HepG2 (cell line): ENCODE measurements around the gene NTN4. TPM values are rescaled to one million over a fixed set of nuclear protein-coding genes. Genes with fewer than 3 reads are reported as not detected.
A peak's percentile ranks its signal among the peaks of the same experiment; 100 is the strongest.

Experiments used
- ATAC-seq: fragments of 200-7000 bp; cut with Tn5 transposase; 3 replicates; pipeline ENCODE4 v1.9.1; 2020; ENCODE audit warnings: mild to moderate bottlenecking, moderate library complexity
- BruUV-seq: library from RNA; stranded (reverse); fragments of 400-500 nt; replicated peaks from 2 replicates; lab custom pipeline; 2021; lab: Mats Ljungman, UMichigan
- CTCF ChIA-PET: fragments of 300-600 bp; formaldehyde crosslinking; extraction: SDS; loops from one replicate; lab custom pipeline; 2021; ENCODE audit warnings: low total read pairs, inconsistent platforms, low intra/inter-chr PET ratio; lab: Yijun Ruan, JAX
- POLR2A ChIA-PET: fragments of 350-600 bp; sonication (Branson Sonifier 250); formaldehyde crosslinking; loops from one replicate; lab custom pipeline; 2020; ENCODE audit warnings: antibody characterized with exemption, inconsistent platforms; lab: Yijun Ruan, JAX
- DNase-seq: peaks from one replicate; pipeline ENCODE4 v3.0.0-alpha.2; 2015; ENCODE audit warnings: low spot score
- FAIRE-seq: peaks from 3 replicates; lab custom pipeline; 2011; peaks lifted over from hg19 to GRCh38; lab: Jason Lieb, UNC
- H2AFZ ChIP-seq: one replicate; pipeline ENCODE4 v1.6.1; 2011; ENCODE audit warnings: low read length, inconsistent platforms
- H3K27ac ChIP-seq: fragments of 300-600 bp; 3 replicates; pipeline ENCODE4 v1.8.0; 2011; ENCODE audit warnings: mixed run types, mild to moderate bottlenecking, mixed read lengths, low read length, inconsistent platforms; ENCODE audit not compliant: insufficient read depth; ENCODE audit errors: extremely low read length
- H3K27me3 ChIP-seq, 2 experiments: fragments of 200-600 bp in 1 of 2; 2 replicates in 1 of 2; 3 replicates in 1 of 2; pipeline versions ENCODE4 v1.6.0 to v1.8.0; 2011; ENCODE audit warnings: low read length in 2 of 2, mild to moderate bottlenecking in 2 of 2, moderate library complexity in 2 of 2, inconsistent platforms in 1 of 2; ENCODE audit not compliant: insufficient read depth in 2 of 2, control insufficient read depth in 1 of 2
- H3K36me3 ChIP-seq, 2 experiments: fragments of 200-600 bp in 1 of 2; replicated peaks in 1 of 2; 2 replicates in 1 of 2; 3 replicates in 1 of 2; pipeline versions ENCODE4 v1.5.1 to v1.8.0; 2011; ENCODE audit warnings: low read length in 2 of 2, inconsistent platforms in 1 of 2; ENCODE audit not compliant: insufficient read depth in 2 of 2, control insufficient read depth in 1 of 2
- H3K4me1 ChIP-seq: 2 replicates; pipeline ENCODE4 v1.5.1; 2012; ENCODE audit warnings: low read length, inconsistent platforms; ENCODE audit not compliant: insufficient read depth
- H3K4me2 ChIP-seq: 2 replicates; pipeline ENCODE4 v1.6.0; 2011; ENCODE audit warnings: low read depth, low read length, inconsistent platforms
- H3K4me3 ChIP-seq, 3 experiments: fragments of 200-600 bp in 1 of 3; sonication (generic), shearing (Covaris generic) in 1 of 3; replicated peaks in 1 of 3; 2 replicates each; pipeline ENCODE4 v1.5.1; 2011 to 2016; ENCODE audit warnings: low read length in 3 of 3, inconsistent platforms in 2 of 3, low read depth in 2 of 3, mild to moderate bottlenecking in 2 of 3, control low read depth in 1 of 3, mixed read lengths in 1 of 3; ENCODE audit not compliant: insufficient read depth in 1 of 3
- H3K79me2 ChIP-seq: one replicate; pipeline ENCODE4 v1.6.1; 2011; ENCODE audit warnings: low read length, inconsistent platforms; ENCODE audit not compliant: insufficient read depth
- H3K9ac ChIP-seq: 2 replicates; pipeline ENCODE4 v1.6.0; 2011; ENCODE audit warnings: mild to moderate bottlenecking, low read depth, low read length, inconsistent platforms; ENCODE audit not compliant: insufficient read depth
- H3K9me3 ChIP-seq: 2 replicates; pipeline ENCODE4 v1.5.1; 2012; ENCODE audit warnings: mild to moderate bottlenecking, low read length
- H4K20me1 ChIP-seq: 2 replicates; pipeline ENCODE4 v1.6.0; 2011; ENCODE audit warnings: inconsistent platforms, mild to moderate bottlenecking, low read length, moderate library complexity; ENCODE audit not compliant: insufficient read depth
- BRD4 ChIP-seq: sonication (generic); formaldehyde crosslinking; IDR thresholded peaks from 2 replicates; pipeline ENCODE4 v1.4.0; 2020; ENCODE audit warnings: missing genetic modification reagents
- EEA1 ChIP-seq: sonication (generic); formaldehyde crosslinking; IDR thresholded peaks from 2 replicates; pipeline ENCODE4 v1.5.1; 2020; ENCODE audit warnings: mild to moderate bottlenecking, missing genetic modification reagents, borderline replicate concordance
- ETV5 ChIP-seq: IDR thresholded peaks from 2 replicates; pipeline ENCODE4 v1.6.1; 2018; ENCODE audit warnings: missing biosample characterization, missing genetic modification reagents, inconsistent platforms, borderline replicate concordance
- HMG20A ChIP-seq: IDR thresholded peaks from 2 replicates; pipeline ENCODE4 v1.6.1; 2016; ENCODE audit warnings: borderline replicate concordance
- ISX ChIP-seq: sonication (generic); formaldehyde crosslinking; conservative IDR thresholded peaks from 2 replicates; pipeline ENCODE4 v1.5.0; 2020; ENCODE audit warnings: missing genetic modification reagents
- NFE2 ChIP-seq: sonication (generic); formaldehyde crosslinking; IDR thresholded peaks from 2 replicates; pipeline ENCODE4 v1.4.0; 2020; ENCODE audit warnings: missing genetic modification reagents
- REL ChIP-seq: sonication (generic); formaldehyde crosslinking; conservative IDR thresholded peaks from 2 replicates; pipeline ENCODE4 v1.8.0; 2022; ENCODE audit warnings: mild to moderate bottlenecking, missing genetic modification reagents, moderate library complexity
- SMC3 ChIP-seq: IDR thresholded peaks from 2 replicates; pipeline ENCODE4 v1.6.1; 2011; ENCODE audit warnings: low read length, improper control_type of control experiment
- SOX5 ChIP-seq: IDR thresholded peaks from 2 replicates; pipeline ENCODE4 v1.6.1; 2016; ENCODE audit warnings: borderline replicate concordance
- SP2 ChIP-seq: sonication (generic); formaldehyde crosslinking; IDR thresholded peaks from 2 replicates; pipeline ENCODE4 v1.5.1; 2020; ENCODE audit warnings: mild to moderate bottlenecking, missing genetic modification reagents
- TBP ChIP-seq: sonication (generic); formaldehyde crosslinking; IDR thresholded peaks from 2 replicates; pipeline ENCODE4 v1.5.0; 2020; ENCODE audit warnings: missing genetic modification reagents
- ZBTB43 ChIP-seq: sonication (generic); formaldehyde crosslinking; conservative IDR thresholded peaks from 2 replicates; pipeline ENCODE4 v1.4.0; 2020; ENCODE audit warnings: missing genetic modification reagents
- ZEB1 ChIP-seq: IDR thresholded peaks from 2 replicates; pipeline ENCODE4 v1.6.1; 2012; ENCODE audit warnings: mild to moderate bottlenecking, low read depth, inconsistent platforms; ENCODE audit not compliant: insufficient replicate concordance
- ZNF142 ChIP-seq: sonication (generic); formaldehyde crosslinking; IDR thresholded peaks from 2 replicates; pipeline ENCODE4 v1.4.0; 2020; ENCODE audit warnings: missing genetic modification reagents
- ZNF160 ChIP-seq: sonication (generic); formaldehyde crosslinking; IDR thresholded peaks from 2 replicates; pipeline ENCODE4 v1.8.0; 2022; ENCODE audit warnings: mild to moderate bottlenecking, inconsistent platforms, missing genetic modification reagents
- ZNF569 ChIP-seq: sonication (generic); formaldehyde crosslinking; IDR thresholded peaks from 2 replicates; pipeline ENCODE4 v1.5.0; 2020; ENCODE audit warnings: mild to moderate bottlenecking, missing genetic modification reagents, moderate library complexity, borderline replicate concordance
- WGBS: methylation state at CpG from one replicate; pipeline ENCODE4 v1.1.6; 2017; ENCODE audit warnings: low lambda C conversion rate; 5-methylcytosine and 5-hydroxymethylcytosine counted together
- in situ Hi-C: cut with HindIII; loops from 2 replicates; pipeline ENCODE4 v1.10.0; 2017; ENCODE audit warnings: low pct_unique_long_range_greater_than_20kb; ENCODE audit not compliant: extremely low pct_ligation_motif_present
- intact Hi-C: fragments of 100-400 bp; cut with micrococcal nuclease; formaldehyde crosslinking; loops from one replicate; pipeline ENCODE4 v1.10.0; 2022; ENCODE audit not compliant: unreplicated experiment
- polyA plus RNA-seq, 8 experiments: library from polyadenylated mRNA; depleted of rRNA in 3 of 8; stranded (reverse) in 7 of 8; unstranded in 1 of 8; fragments of >200 nt; fragmentation: Illumina TruSeq in 4 of 8; extraction: Trizol in 4 of 8; gene quantifications; 2 replicates each; pipeline versions ENCODE4 v1.2.1 to v1.2.3, GENCODE V29; 2011 to 2016; ENCODE audit warnings: low read depth in 4 of 8, missing spikeins in 1 of 8, mixed read lengths in 1 of 8; ENCODE audit not compliant: insufficient read depth in 1 of 8
- total RNA-seq, 5 experiments: library from RNA; depleted of rRNA; stranded (reverse); fragments of >200 nt; fragmentation: Illumina TruSeq; extraction: Trizol; gene quantifications; 2 replicates each; pipeline ENCODE4 v1.2.3, GENCODE V29; 2016; ENCODE audit warnings: low read depth in 1 of 5

Gene NTN4
- total and polyA plus RNA-seq, 2 of the 13 experiments (the other 11 are each of a cell fraction or from before 2014, with no cell fraction given), result 7.8 to 11.5 TPM

- WGBS, result 1% methylated on average over 10 of the region's 11 CpGs
- Histone ChIP-seq H3K36me3 (no peaks in the 10 kb centered on the region), H4K20me1 (no peaks in the 10 kb centered on the region), H3K4me1 (peaks cover 24% of the 10 kb centered on the region), H3K79me2 (no peaks in the 10 kb centered on the region), H2AFZ (peak overlapping the region; percentile 27), H3K9ac (no peak overlapping the region), H3K4me2 (peak overlapping the region; percentile 78), H3K9me3 (no peaks in the 10 kb centered on the region), H3K27ac (no peak overlapping the region), H3K4me3 (peak overlapping the region in 1 of 3 experiments; percentile 52; a peak in 3 of 6 replicates), H3K27me3 (peaks cover 0 to 5% of the 10 kb centered on the region in 2 experiments; a peak in 1 of 5 replicates)
- ChIA-PET POLR2A (no interaction called here), CTCF (no interaction called here)
- in situ Hi-C loops (no loop called here), intact Hi-C loops (no loop called here)
- peak; percentile 68 for ATAC-seq
- DNase-seq, result peak; percentile 49
- BruUV-seq, result no TSS peak
- FAIRE-seq, result peak; percentile 72
- no peak for TF ChIP-seq ZNF569 (CRISPR knock-in tag)
- no peak for TF ChIP-seq SP2 (CRISPR knock-in tag)
- TF ChIP-seq ETV5 (CRISPR knock-in tag), result peak; percentile 50; the same call in 1 of the 2 replicates
- TF ChIP-seq SMC3, result no peak
- no peak for TF ChIP-seq REL
- no peak for TF ChIP-seq ZEB1
- no peak for TF ChIP-seq ZNF142 (CRISPR knock-in tag)
- no peak for TF ChIP-seq EEA1 (CRISPR knock-in tag)
- no peak for TF ChIP-seq NFE2 (CRISPR knock-in tag)
- peak; percentile 57; the same call in 1 of the 2 replicates for TF ChIP-seq HMG20A (CRISPR knock-in tag)
- no peak for TF ChIP-seq BRD4 (CRISPR knock-in tag)
- no peak for TF ChIP-seq TBP (CRISPR knock-in tag)
- TF ChIP-seq ZBTB43 (CRISPR knock-in tag), result no peak
- TF ChIP-seq ZNF160 (CRISPR knock-in tag), result 0 out of 2 replicates have a peak, but pooled peaks have one; percentile 57
- TF ChIP-seq SOX5 (CRISPR knock-in tag), result peak; percentile 15; the same call in 1 of the 2 replicates
- TF ChIP-seq ISX (CRISPR knock-in tag), result no peak
Observed at GRCh38 chr12:95838125-95838524, 47.6 kb upstream of the NTN4 start.
